Sigmoid colon (tissue), 7 donors: ENCODE results near the gene ARSB. TPM values are rescaled to one million over a fixed set of nuclear protein-coding genes. Genes with fewer than 3 reads are reported as not detected.

Source experiments
- DNase-seq: peaks from one replicate; pipeline ENCODE4 v3.0.0-alpha.2; 2019
- H3K27ac ChIP-seq, 4 donors: fragments of 200-600 bp; sonication (generic); one replicate each; pipeline ENCODE4 v1.5.1; 2016 to 2019; ENCODE audit warnings: mild to moderate bottlenecking in 1 of 4
- H3K27me3 ChIP-seq, 3 donors: fragments of 200-600 bp; sonication (generic); one replicate each; pipeline ENCODE4 v1.5.1; 2019; ENCODE audit warnings: mild to moderate bottlenecking in 1 of 3
- H3K36me3 ChIP-seq, 4 donors: fragments of 200-600 bp; sonication (generic); one replicate each; pipeline ENCODE4 v1.5.1; 2016 to 2019
- H3K4me1 ChIP-seq, 4 donors: fragments of 200-600 bp; sonication (generic); one replicate each; pipeline ENCODE4 v1.5.1; 2017 to 2019
- H3K4me3 ChIP-seq, 4 donors: fragments of 200-600 bp; sonication (generic); one replicate each; pipeline ENCODE4 v1.5.1; 2017 to 2019; ENCODE audit warnings: mild to moderate bottlenecking in 2 of 4, moderate library complexity in 1 of 4
- H3K9me3 ChIP-seq, 4 donors: fragments of 200-600 bp in 3 of 4; sonication (generic) in 3 of 4; one replicate each; pipeline versions ENCODE4 v1.5.1 to v1.6.1; 2013 to 2019
- EP300 ChIP-seq, 4 donors: sonication (generic); formaldehyde crosslinking; IDR thresholded peaks; one replicate each; pipeline ENCODE4 v1.6.1; 2017; ENCODE audit warnings: antibody characterized with exemption in 4 of 4
- POLR2A ChIP-seq, 2 donors: fragments of 450-650 bp; IDR thresholded peaks; one replicate each; pipeline ENCODE4 v1.6.1; 2016; ENCODE audit warnings: antibody characterized with exemption in 2 of 2, mild to moderate bottlenecking in 2 of 2, moderate library complexity in 2 of 2
- POLR2AphosphoS5 ChIP-seq, 4 donors: sonication (generic); formaldehyde crosslinking; IDR thresholded peaks; one replicate each; pipeline ENCODE4 v1.6.1; 2017; ENCODE audit warnings: antibody characterized with exemption in 4 of 4
- WGBS, 2 donors: extraction: QIAGEN DNeasy Blood & Tissue Kit; methylation state at CpG; one replicate each; pipeline ENCODE4 v1.1.7; 2013; 5-methylcytosine and 5-hydroxymethylcytosine counted together
- intact Hi-C: fragments of 100-400 bp; cut with DNase I; formaldehyde crosslinking; loops from one replicate; pipeline ENCODE4 v1.15.1; 2023
- polyA plus RNA-seq, 3 donors: library from polyadenylated mRNA; stranded (reverse); fragments of 200-250 nt; gene quantifications; one replicate each; pipeline ENCODE4 v1.2.3, GENCODE V29; 2013
- total RNA-seq, 4 donors: library from RNA; depleted of rRNA; stranded (reverse); fragments of >200 nt; gene quantifications; one replicate each; pipeline ENCODE4 v1.1.0, GENCODE V29; 2016
- TF ChIP-seq, protein P1 (sequence below), 4 experiments: fragments of 450-650 bp in 3 of 4; fragments of 200-600 bp in 1 of 4; IDR thresholded peaks; one replicate each; pipeline ENCODE4 v1.5.1; 2016 to 2019; ENCODE audit warnings: antibody characterized with exemption in 4 of 4, mild to moderate bottlenecking in 3 of 4, moderate library complexity in 2 of 4
- donor health status: healthy with polysubstance abuse.
- donor health status: Bipolar disorder and iron deficiency.
- donor health status: healthy.

Gene ARSB
- total and polyA plus RNA-seq, 7 donors: 1.2 to 22.2 (median 8.6) TPM

DNA sequence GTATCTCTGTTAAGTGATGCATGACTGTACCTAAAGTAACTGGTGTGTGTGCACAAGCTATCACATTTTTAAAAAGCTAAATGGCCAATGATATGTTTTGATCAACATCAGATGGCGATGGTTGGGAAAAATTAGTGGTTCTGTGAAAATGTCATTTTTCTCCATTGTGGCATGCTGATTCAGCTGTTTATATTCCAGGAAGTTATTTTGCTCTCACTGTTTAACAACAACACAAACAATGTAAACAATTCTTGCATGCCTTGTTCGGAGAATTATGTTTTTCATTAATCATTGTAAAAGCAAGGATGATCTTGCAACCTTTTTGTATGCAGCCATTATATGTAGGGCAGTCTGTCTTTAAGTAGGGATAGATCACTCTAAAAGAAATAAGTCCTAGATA is 230.5 kb downstream of the ARSB start:
- intact Hi-C loops: no loop called here
- WGBS, 2 donors: 25 to 40% methylated on average over 2 of the region's 2 CpGs
- DNase-seq: no peak
- no peaks in the 10 kb centered on the region for H3K27me3 ChIP-seq
- no peaks in the 10 kb centered on the region for H3K9me3 ChIP-seq
- no peaks in the 10 kb centered on the region for H3K36me3 ChIP-seq
- peaks cover 0 to 22% (median 7%) of the 10 kb centered on the region in 4 donors for H3K4me1 ChIP-seq
- no peak overlapping the region for H3K4me3 ChIP-seq
- TF ChIP-seq POLR2AphosphoS5 (IDR thresholded peaks at IDR 0.05) (no peak), EP300 (IDR thresholded peaks at IDR 0.05) (no peak), POLR2A (IDR thresholded peaks at IDR 0.05) (no peak)
- TF ChIP-seq, protein P1, sequence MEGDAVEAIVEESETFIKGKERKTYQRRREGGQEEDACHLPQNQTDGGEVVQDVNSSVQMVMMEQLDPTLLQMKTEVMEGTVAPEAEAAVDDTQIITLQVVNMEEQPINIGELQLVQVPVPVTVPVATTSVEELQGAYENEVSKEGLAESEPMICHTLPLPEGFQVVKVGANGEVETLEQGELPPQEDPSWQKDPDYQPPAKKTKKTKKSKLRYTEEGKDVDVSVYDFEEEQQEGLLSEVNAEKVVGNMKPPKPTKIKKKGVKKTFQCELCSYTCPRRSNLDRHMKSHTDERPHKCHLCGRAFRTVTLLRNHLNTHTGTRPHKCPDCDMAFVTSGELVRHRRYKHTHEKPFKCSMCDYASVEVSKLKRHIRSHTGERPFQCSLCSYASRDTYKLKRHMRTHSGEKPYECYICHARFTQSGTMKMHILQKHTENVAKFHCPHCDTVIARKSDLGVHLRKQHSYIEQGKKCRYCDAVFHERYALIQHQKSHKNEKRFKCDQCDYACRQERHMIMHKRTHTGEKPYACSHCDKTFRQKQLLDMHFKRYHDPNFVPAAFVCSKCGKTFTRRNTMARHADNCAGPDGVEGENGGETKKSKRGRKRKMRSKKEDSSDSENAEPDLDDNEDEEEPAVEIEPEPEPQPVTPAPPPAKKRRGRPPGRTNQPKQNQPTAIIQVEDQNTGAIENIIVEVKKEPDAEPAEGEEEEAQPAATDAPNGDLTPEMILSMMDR (IDR thresholded peaks at IDR 0.05): no peak
- no peak overlapping the region for H3K27ac ChIP-seq

DNA sequence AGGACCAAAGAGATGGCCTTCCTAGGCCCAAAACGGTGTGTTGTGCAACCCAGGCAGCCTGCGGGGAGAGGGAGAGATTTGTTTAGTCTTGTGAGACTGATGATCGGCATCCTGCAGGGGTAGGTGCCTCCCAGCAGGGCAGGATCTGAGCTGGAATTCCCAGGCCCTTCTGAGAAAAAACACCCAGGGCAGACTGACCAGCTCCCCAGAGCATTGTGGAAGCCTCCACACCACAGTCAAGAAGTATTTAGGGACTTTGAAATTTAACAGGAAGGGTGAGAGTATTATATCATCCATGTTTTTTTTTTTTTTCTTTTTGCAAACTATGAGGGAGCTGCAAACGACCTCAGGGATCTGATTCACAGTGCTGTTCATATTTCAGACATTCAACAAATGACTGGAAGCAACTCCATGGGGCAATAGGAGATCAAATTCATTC is 232.0 kb downstream of the ARSB start:
- H3K4me1 ChIP-seq: peaks cover 0 to 15% (median 4%) of the 10 kb centered on the region in 4 donors
- no peaks in the 10 kb centered on the region for H3K9me3 ChIP-seq
- intact Hi-C loops: no loop called here
- TF ChIP-seq POLR2AphosphoS5 (IDR thresholded peaks at IDR 0.05) (no peak), EP300 (IDR thresholded peaks at IDR 0.05) (no peak), POLR2A (IDR thresholded peaks at IDR 0.05) (no peak)
- TF ChIP-seq, protein P1 (IDR thresholded peaks at IDR 0.05): no peak
- H3K27me3 ChIP-seq: no peaks in the 10 kb centered on the region
- 80 to 81% methylated on average over 4 of the region's 4 CpGs for WGBS, 2 donors
- H3K4me3 ChIP-seq: no peak overlapping the region
- no peak for DNase-seq
- H3K36me3 ChIP-seq: no peaks in the 10 kb centered on the region
- H3K27ac ChIP-seq: no peak overlapping the region

DNA sequence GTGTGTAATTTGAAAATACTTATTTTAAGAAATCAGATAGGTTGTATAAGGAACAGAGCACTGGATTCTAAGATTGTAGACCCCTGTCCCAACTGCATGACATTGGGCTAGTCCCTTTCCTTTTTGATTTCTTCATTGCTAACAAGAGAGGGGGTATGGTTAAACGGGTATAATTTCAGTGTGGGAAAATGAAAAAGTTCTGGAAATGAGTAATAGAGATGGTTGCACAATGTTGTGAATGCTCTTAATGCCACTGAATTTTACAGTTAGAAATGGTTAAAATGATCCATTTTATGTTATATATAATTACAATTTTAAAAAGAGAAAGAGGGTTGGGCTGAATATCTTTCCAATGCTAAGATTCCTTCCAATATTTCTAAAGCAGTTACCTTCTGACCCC is 233.2 kb downstream of the ARSB start:
- DNase-seq: no peak
- 80 to 92% methylated on average over 1 of the region's 1 CpG for WGBS, 2 donors
- Histone ChIP-seq H3K36me3 (no peaks in the 10 kb centered on the region), H3K9me3 (no peaks in the 10 kb centered on the region), H3K4me1 (peaks cover 0 to 15% (median 9%) of the 10 kb centered on the region in 4 donors), H3K4me3 (no peak overlapping the region), H3K27me3 (no peaks in the 10 kb centered on the region), H3K27ac (no peak overlapping the region)
- TF ChIP-seq POLR2A (IDR thresholded peaks at IDR 0.05): no peak
- TF ChIP-seq, protein P1 (IDR thresholded peaks at IDR 0.05): no peak
- no peak for TF ChIP-seq EP300 (IDR thresholded peaks at IDR 0.05)
- intact Hi-C loops: no loop called here

DNA sequence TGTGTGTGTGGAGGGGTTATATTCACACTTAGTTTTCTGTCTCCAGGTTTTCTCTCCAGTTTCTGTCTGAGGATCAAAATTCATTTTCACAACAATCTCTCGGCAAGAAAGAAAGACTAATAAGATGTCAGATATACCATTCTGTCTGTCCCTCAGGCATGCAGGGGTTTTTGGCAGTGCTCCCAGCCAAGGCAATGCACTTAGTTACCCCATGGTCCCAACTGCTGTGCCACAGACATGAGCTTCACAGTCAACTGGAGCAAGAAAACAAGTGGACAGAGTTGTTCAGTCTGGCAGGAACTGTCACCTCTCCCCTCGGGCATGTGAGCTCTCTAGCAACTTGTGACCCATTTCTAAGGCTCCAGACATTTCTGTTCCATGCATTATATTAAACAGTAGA is 234.8 kb downstream of the ARSB start:
- no peaks in the 10 kb centered on the region for H3K9me3 ChIP-seq
- H3K4me1 ChIP-seq: peaks cover 0 to 24% (median 17%) of the 10 kb centered on the region in 4 donors
- 47 to 48% methylated on average over 2 of the region's 2 CpGs for WGBS, 2 donors
- H3K4me3 ChIP-seq: no peak overlapping the region
- no peaks in the 10 kb centered on the region for H3K27me3 ChIP-seq
- no peaks in the 10 kb centered on the region for H3K36me3 ChIP-seq
- DNase-seq: no peak
- no peak overlapping the region for H3K27ac ChIP-seq
- no peak for TF ChIP-seq POLR2A (IDR thresholded peaks at IDR 0.05)
- intact Hi-C loops: no loop called here

DNA sequence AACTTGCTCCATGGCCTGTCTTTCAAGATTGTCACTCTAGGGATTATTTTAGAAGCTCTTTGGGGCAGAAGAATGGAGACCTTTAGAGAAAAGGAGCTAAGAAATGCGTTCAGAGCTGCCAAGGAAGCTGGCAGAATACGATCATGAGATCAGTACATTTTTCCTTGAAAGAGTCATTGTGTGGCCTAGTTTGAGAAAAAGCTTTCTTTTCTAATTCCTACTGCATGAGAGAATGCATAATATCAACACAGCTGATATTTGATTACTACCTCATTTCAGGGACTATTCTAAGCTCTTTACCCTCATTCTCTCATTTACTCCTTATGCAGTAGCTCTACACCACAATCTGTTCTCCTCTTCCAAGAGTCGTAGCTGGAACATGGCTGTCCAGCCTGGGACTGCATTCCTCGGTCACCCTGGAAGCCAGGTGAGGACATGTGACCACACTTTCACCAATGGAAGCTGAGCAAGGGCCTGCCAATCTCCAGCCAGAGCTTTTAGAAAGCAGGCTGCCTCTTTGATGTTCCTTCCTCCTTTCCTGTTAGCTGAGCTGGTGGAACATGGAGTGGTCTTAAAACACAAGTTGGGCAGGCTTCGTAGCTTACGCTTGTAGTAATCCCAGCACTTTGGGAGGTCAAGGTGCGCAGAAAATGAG is 237.3 kb downstream of the ARSB start:
- Histone ChIP-seq H3K27me3 (no peaks in the 10 kb centered on the region), H3K9me3 (no peaks in the 10 kb centered on the region), H3K4me1 (peaks cover 0 to 35% (median 28%) of the 10 kb centered on the region in 4 donors), H3K36me3 (no peaks in the 10 kb centered on the region), H3K4me3 (no peak overlapping the region), H3K27ac (peak overlapping the region in 3 of 4 donors; percentile 35 to 53 (median 46))
- intact Hi-C loops: no loop called here
- no peak for DNase-seq
- no peak for TF ChIP-seq EP300 (IDR thresholded peaks at IDR 0.05)
- TF ChIP-seq POLR2AphosphoS5 (IDR thresholded peaks at IDR 0.05): no peak
- TF ChIP-seq, protein P1 (IDR thresholded peaks at IDR 0.05): no peak
- TF ChIP-seq POLR2A (IDR thresholded peaks at IDR 0.05): no peak
- WGBS, 2 donors: 86 to 91% methylated on average over 7 of the region's 7 CpGs
